Iris pigment epithelial cell (primary cell): ENCODE results near the gene SLC39A3.

ENCODE experiments used
- DNase-seq: peaks from one replicate; pipeline ENCODE4 v3.0.0-alpha.2; 2011; ENCODE audit warnings: low read depth

The SLC39A3 gene

GRCh38 chr19:2739602-2740313 lies at the start of gene SLC39A3:
TSS of gene SLC39A3 (minus strand) at chr19:2740017. CDS start at chr19:2737257, 2,760 bp downstream.
- DNase-seq = peak; percentile 98

GRCh38 chr19:2788237-2788636 lies 48.4 kb upstream of the SLC39A3 start:
- no peak for DNase-seq

GRCh38 chr19:2787115-2787514 lies 47.3 kb upstream of the SLC39A3 start:
- DNase-seq = no peak

- peak; percentile 99 for DNase-seq
Observed at GRCh38 chr19:2785244-2785997, 45.6 kb upstream of the SLC39A3 start, which contains the start of gene THOP1. TSS of gene THOP1 (plus strand) at chr19:2785503. CDS start at chr19:2785663, 160 bp downstream.

- DNase-seq = no peak
Observed at GRCh38 chr19:2783781-2784145, 43.9 kb upstream of the SLC39A3 start.

- DNase-seq = peak; percentile 99
Observed at GRCh38 chr19:2782936-2783780, 43.3 kb upstream of the SLC39A3 start, which contains the start of gene SGTA. TSS of gene SGTA (minus strand) at chr19:2783273. CDS start at chr19:2769068, 14,205 bp downstream.

- DNase-seq = peak; percentile 5
Observed at GRCh38 chr19:2782329-2782935, 42.6 kb upstream of the SLC39A3 start.

- no peak for DNase-seq
Observed at GRCh38 chr19:2780284-2780683, 40.5 kb upstream of the SLC39A3 start.

GRCh38 chr19:2779121-2779740 lies 39.4 kb upstream of the SLC39A3 start:
- no peak for DNase-seq

- no peak for DNase-seq
Observed at GRCh38 chr19:2777952-2778683, 38.3 kb upstream of the SLC39A3 start.

GRCh38 chr19:2775556-2776430 lies 36.0 kb upstream of the SLC39A3 start:
- peak; percentile 63 for DNase-seq

GRCh38 chr19:2774953-2775555 lies 35.2 kb upstream of the SLC39A3 start:
- no peak for DNase-seq

GRCh38 chr19:2774083-2774679 lies 34.4 kb upstream of the SLC39A3 start:
- DNase-seq = no peak

- no peak for DNase-seq
Observed at GRCh38 chr19:2771786-2772674, 32.2 kb upstream of the SLC39A3 start.

GRCh38 chr19:2770055-2771013 lies 30.5 kb upstream of the SLC39A3 start:
- DNase-seq = no peak

GRCh38 chr19:2769218-2769617 lies 29.4 kb upstream of the SLC39A3 start:
- DNase-seq = no peak
